Measurements from ENCODE around the gene WDR91.

- TF ChIP-seq CTCF (IDR thresholded peaks at IDR 0.05; ENCODE audit: insufficient read depth, low read depth, low read length) = no peak
- no peak for TF ChIP-seq EZH2 (IDR thresholded peaks at IDR 0.05; ENCODE audit: insufficient read depth, low read length)
Measured at GRCh38 chr7:135178364-135178763, 33.0 kb downstream of the WDR91 start.

Measured in astrocyte (in vitro differentiated cells and primary cell).